ENCODE data around the gene LRRC32.
A peak's percentile ranks its signal among the peaks of the same experiment; 100 is the strongest.
"Not testable (repeated sequence)": the region's sequence is repeated elsewhere in the genome, so short reads cannot be mapped to it uniquely, and the experiment has no call there.

Gene LRRC32

DNA sequence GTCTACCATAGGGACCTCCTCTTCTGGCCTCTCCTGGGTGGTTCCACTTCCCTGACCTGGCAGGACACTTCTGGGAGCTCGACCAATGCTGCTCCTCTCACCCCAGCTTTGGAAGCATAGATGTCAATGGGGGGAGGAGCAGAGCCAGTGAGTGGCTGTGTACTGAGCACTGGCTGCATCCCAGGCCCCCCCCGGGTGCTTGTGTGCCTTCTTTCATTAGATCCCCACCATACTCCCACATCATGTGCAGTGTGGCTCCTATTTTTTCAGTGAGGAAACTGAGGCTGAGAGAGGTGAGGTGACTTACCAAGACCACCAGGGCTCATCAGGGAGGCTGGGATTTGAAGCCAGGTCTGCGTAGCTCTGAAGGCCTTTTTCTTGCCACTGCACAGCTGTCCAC is 44.3 kb downstream of the LRRC32 start:
- no peak for DNase-seq

DNA sequence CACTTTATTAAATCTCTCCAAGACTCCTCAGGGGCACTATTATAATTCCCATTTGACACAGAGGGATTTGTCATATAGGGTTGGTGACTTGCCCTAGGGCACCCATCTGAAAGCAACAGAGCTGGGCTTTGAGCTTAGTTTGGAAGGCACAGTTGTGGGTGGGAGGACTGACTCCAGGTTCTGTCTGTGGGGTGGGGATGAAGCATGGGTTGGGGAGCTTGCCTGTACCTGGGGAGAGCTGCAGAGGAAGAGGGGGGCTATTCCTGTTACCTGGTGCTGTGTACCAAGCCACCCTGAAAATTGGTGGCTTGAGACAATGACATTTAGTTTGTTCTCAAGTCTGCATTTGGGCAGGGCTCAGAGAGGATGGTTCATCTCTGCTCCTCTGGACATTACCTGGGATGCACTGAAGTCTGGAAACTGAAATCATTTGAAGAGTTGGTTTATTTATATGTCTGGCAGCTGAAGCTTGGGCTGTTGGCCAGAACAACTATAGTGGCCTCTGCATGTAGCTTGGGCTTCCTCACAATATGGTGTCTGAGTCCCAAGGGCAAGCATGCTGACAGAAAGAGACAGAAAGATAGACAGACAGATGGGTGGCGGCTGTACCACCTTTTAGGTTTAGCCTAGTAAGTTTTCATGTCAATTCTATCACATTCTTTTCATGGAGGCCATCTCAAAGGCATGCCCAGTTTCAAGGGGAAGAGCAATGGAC is 44.9 kb downstream of the LRRC32 start:
- DNase-seq: no peak

DNA sequence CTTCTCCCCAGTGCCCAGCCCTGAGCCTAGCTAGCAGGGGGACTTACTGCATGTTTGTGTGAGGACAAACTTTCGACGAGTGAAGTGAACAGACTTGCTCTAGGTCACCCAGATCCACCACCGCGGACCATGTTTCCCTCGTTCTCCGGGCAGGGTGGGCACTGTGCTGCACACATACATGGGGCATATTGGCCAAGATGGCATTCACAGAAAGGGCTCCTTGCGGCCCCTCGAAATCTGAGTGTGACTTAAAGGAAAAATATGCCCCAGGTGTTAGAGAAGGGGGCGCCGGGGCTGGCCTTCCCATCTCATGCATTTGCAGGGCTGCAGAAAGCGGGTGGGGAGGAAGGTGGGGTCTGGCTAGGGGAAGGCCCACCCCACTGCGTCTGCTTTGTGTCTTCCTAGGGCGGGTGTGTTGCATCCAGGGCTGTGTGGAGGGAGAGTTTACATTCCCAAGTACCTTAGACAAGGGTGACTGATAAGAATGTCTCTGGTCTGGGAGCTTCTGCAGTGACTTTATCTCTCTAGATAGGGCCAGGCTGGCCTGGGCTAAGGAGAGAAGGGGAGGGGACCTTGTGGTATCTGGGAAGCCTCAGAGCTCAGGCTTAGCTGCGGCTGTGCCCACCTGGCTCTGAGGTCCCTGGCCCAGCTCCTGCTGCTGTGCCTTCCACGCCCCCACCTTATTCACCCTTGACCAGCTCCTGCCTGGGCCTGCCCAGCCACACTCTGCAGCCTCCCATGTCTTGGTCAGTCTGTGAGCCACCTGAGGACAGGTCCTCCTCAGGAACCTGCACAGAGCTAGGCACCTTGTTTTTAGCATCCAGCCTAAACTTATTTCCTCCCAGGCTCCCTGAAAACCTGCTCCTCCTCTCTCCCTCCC is 45.8 kb downstream of the LRRC32 start:
- DNase-seq: no peak

DNA sequence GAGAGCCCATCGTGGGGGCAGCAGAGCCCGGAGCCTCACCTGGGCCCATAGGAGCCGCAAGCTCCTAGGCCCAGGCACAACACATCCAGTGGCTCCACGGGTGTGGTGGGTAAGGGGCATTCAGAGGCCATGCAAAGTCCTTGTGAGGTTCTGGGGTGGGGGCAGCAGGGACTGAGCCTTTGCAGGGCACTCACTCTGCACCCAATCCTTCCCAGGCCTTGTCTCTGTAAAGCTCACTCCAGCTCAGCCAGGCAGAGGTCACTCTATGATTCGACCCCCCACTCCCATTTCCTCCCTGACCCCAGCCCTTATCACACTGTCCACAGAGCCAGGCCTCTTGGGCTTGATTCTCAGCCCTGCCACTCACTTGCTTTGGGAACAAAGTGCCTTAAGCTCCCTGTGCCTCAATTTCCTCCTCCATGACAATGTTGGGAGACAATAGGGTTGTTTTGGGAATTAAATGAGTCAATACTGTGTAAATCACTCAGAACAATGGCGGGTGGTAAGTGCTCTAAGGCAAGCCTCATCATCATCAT is 46.6 kb downstream of the LRRC32 start:
- no peak for DNase-seq

DNA sequence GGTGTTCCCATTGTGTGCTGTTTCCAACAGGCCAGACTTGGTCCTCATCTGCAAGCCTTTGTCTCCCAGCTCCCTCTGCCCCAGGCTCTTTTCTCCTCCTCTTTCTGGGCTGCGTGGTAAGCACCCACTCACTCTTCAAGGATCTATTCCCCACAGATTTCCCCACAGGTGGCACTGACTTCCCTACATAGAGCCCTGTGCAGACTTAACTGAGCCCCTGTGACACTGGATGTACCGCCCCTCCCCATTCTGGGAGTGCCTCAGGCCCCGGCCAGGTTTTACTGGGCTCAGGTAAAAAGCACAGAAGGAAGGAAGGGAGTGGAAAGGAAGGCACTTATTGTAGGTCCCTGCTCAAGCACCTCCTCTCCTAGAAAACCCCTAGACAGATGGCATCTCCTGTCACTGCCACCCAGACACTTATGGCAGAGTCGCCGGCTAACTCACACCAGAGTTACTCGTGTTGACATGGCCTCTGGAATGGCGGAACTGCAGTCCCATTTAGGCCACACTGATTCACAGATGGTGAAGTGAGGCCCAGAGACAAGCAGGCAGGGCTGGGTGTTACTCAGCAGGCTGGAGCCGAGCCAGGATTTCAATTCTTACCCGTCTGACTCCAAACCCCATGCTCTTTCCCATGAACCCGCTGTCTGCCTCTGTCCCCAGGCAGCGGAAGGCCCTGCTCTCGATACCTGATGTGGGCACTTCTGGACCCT is 47.2 kb downstream of the LRRC32 start:
- DNase-seq: no peak

DNA sequence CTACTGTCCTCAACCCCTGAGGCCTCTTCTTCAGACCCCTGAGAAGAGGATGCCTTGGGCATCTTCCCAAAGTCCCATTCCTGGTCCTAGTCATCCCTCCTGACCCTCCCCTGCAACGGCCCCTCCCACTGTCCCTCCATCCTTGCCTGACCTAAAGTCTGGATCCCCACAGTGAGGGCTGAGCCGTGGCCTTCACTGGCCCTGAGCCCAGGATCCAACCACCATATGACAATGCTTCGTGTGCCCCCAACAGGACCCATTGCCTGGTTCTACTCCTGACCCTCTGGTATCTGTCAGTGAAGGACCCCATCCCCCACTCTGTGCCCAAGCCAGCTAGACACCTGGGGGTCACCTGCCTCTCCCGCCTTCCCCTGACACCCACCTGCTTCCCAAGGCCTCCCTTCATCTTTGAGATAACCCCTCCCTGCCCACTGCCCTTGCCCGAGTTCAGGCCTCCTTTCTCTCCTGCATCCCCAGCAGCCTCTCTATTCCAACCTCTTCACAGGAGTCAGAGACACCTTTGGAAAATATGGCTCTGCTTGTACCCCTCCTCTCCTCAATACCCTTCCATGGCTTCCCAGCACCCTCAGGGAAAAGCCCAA is 48.0 kb downstream of the LRRC32 start:
- no peak for DNase-seq

DNA sequence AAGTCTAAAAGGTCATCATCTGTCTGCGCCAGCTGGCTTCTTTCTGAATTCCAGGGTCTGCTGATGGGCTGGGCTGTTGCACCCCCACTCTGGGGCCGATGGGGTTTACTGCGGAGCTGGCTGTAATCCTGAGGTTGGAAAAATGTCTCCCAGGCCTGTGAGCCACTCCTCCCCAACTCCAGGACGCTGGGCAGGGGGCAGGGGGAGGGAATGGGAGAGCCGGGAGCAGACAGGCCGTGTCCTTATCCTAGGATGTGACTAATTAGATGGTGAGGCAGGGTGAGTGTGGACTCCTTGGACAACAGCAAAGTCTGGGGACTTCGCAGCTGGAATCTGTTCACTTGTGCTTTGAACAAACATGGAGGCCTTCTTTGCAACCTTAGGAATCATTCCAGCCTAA is 48.7 kb downstream of the LRRC32 start:
- DNase-seq: no peak

DNA sequence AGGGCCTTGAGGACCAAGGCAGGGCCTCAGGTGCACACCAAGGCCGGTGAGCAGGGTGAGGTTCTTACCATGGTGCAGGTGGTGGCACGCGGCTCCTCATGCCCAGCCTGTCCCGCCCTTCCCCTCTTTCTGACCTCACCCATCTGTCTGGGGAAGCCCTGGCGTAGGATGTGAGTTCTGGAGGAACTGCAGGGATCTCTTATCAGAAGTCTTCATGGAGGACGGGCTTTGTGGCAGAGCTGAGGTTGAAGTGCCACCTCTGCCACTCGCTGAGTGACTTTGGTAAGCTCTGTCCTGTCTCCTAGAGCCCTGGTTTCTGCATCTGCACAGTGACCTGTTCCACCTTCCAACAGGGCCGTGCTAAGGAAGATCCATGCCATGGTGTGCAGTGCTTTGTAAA is 49.1 kb downstream of the LRRC32 start:
- DNase-seq: no peak

DNA sequence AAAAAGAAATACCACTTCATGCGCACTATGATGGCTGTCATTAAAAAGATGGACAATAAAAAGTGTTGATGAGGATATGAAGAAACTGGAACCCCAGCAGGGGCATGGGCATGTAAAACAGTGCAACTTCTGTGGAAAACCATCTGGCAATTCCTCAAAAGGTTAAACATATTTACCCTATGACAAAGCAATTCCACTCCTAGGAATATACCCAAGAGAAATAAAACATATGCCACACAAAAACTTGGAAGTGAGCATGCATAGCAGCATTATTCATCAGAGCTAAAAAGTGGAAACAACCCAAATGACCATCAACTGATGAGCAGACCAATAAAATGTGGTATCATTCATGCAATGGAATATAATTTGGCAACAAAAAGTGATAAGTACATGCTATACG is 50.1 kb downstream of the LRRC32 start:
- no peak for DNase-seq

DNA sequence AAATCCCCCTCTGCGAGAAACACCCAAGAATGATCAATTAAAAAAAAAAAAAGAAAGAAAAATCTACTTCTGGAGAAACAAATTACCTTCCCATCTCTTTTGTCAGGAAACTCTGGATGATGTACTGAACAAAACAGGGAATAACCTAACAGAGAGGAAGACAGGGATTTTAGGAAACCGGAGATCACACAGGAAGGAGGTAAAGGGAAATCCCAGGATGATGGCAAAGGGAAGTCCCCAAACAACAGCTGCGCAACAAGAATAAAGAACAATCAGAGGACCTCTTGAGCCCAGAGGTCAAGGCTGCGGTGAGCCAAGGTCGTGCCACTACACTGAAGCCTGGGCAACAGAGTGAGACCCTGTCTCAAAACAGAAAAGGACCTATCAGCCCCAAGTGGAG is 50.7 kb downstream of the LRRC32 start:
- DNase-seq: not testable (repeated sequence)

DNA sequence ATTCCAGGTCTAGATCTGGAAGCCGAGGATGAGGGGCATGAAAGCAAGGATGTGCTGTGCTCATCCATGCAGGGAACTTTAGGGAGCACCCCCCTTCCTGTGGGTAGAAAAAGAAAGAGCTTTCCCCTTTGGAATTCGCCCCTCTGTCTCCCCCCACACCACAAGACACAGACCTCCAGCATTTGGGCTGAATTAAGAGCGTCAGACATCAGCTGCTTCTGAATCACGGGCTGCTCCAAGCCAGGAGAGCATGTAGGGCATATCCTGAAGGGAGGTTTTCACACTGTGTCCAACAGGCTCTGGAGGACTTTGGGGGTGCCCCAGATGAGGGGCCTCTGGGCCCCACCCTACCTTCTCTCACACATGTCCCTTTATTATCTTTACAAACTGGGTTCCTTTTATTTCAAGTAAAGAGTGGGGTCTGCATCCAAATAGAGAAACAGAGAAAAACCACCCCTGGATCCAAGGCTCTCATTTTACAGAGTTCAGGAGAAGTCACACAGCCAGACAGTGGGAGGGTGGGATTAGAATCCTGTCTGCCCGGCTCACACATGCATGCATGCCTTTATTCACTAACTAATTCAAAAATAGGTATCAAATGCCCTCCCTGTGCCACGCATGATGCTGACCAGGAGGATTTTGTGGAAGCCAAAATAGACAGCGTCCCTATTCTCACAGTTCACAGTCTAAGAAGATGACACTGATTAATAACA is 52.8 kb downstream of the LRRC32 start:
- no peak for DNase-seq

DNA sequence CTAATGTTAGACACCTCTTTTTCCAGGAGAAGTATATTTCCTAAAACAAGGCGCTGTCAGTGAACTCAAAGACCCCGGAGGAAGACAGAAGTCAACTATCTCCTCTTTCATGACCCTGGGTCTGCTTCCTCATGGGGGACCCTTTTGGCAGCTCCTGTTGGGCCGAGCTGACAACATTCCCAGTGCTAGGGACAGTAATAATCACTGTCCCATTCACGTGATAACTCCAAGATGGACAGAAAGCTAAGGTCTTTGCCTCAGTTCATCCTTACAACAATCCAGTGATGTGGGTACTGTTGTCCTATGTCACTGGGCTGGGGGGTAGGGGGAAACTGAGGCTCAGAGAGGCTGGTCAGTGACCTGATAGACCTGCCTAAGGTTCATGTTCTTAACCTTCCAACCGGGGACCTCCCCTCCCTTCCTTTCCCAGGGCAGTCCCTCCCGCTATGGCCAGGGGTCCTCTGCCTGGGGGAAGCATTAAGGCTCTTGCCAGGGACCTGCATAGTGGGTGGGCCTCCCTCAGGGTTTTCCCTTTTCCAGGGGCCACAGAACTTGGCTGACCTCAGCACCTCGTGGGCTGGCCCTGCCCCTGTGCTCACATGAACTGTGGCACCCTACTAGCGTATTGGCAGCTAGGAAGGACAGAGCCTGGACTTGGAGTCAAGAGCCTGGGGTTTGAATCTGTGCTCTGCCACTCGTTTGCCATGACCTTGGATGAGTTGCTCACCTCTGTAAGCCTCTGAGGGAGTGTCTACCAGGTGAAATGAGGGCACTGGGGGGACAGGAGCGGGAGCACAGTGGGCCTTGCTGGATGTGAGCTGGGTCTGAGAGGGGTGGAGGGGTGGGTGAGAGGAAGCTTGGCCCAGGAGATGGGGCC is 53.6 kb downstream of the LRRC32 start:
- no peak for DNase-seq

DNA sequence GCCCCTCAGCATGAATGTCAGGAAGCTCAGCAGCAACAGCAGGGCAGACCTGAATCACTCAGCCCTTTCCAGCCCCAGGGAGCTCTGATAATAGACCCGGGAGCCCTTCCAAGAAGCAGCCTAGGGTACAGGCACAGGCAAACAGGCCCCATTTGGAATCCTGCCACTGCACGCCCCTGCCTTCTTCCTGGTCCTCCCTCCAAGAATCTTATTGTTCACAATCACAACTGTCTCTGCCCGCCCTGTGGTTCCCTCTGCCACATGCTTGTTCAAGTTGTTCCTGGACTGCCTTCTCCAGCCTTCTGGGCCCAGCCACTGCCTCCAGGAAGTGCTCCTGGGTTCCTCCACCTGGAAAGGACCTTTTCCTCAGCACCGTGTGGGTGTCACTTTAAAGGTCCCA is 54.6 kb downstream of the LRRC32 start:
- no peak for DNase-seq

DNA sequence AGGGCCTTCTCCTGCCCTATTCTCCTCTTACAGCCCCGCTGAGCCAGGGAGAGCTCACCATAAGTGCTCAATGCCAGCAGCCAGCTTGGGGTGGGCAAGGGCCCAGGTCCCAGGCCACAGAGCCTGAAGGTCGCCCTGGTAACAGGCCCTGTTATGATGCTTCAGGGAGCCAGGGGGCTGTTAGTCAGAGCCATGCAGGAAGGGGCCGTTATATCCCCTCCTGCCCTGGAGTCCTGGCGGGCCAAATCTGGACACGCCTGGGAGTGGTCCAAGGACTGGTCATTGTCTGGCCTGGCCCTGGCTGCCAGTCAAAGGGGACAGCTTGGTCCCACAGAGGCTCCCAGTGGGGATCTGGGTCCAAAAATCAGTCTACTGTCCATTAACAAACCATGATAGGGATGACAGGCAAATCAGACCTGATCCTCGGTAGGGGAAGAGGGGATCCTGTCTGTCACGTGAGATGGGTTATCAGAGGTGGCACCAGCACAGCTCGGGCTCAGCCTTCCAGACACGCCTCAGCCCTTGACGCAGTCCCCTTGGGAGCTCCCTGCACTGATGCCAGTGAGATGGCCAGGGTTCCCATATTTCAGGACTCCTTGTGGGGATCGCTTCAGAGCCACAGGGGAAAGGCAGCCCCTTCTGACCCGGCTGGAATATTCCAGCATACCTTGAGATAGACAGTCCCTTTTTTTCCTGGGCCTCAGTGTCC is 55.9 kb downstream of the LRRC32 start:
- no peak for DNase-seq

DNA sequence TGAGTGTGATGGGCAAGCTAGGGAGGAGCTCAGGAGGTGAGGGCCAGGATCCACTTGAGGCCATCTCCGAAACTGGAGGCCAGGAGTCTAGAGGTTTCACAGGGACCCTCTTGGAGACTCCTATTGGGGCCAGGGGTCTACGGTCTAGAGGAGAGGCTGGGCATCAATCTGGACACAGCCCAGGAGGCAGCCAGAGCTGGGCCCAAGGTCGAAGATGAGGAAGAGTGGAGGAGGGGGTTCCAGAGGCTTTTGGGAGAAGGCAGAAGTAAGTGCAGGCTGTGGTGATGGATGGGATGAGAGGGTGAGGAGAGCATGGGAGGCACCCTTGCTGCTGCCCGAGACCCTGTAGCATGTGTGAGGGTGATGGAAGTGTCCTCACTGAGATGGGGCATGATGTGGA is 56.6 kb downstream of the LRRC32 start:
- no peak for DNase-seq

DNA sequence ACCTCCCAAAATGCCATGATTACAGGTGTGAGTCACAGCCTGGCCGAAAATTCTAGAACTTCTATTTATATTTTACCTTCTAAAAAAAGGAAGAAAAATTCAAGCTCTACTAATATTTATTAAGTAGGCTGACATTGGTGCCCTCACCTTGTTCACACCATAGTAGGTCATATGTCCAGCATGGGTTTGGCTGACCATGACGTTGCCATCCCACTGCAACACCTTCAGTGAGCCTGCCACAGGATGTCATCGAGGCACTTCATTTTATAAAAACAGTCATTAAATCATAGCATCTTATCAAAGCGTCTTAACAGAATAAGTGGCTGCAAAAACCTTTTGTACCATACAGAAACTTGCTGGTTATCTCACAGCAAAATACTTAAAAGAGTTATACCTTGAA is 58.3 kb downstream of the LRRC32 start:
- DNase-seq: no peak

DNA sequence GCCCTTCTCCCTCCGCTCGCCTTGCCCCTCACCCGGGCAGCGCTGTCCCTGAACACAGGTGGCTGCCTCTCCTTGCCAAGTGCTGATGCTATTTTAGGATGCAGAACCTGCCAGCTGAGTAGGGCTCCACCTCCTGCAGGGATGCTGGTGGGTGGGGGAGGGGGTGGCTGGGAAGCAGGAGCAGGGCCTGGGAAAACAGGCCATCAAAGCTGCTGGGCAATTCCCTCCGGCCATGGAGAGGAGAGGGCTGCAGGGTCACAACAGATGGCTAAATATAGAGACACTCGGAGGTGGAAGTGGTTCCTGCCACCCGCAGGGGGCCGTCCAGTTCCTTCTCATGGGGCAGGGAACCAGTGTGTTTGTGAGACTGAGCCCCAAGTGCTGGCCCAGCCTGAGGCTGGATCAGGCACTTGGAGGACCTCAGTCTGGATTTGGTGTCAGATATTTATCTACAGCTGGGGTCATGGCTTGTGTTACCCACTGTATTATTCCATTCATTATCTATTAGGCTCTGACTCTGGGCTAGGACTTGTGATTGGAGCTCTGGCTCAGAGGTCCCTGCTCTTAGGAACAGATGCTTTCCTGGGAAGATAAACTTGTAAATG is 59.6 kb downstream of the LRRC32 start:
- peak; percentile 62 for DNase-seq

DNA sequence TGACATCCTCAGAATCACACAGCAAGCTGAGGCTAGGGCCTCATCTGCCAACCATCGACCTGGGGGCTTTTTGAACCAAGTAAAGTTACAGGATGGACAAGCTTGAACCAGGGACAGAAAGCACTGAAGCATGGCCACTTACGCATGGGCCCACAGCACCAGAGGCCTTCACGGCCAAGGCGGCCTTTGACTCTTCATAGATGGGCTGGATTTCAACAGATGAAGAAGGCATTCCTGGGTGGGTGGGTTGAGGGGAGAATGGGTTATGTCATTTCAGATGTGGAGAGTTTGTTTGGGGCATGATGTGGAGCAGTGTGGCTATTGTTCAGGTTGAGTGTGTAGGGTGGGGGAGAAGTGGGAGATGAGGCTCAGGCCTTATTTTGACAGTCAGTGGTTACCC is 60.2 kb downstream of the LRRC32 start:
- no peak for DNase-seq

DNA sequence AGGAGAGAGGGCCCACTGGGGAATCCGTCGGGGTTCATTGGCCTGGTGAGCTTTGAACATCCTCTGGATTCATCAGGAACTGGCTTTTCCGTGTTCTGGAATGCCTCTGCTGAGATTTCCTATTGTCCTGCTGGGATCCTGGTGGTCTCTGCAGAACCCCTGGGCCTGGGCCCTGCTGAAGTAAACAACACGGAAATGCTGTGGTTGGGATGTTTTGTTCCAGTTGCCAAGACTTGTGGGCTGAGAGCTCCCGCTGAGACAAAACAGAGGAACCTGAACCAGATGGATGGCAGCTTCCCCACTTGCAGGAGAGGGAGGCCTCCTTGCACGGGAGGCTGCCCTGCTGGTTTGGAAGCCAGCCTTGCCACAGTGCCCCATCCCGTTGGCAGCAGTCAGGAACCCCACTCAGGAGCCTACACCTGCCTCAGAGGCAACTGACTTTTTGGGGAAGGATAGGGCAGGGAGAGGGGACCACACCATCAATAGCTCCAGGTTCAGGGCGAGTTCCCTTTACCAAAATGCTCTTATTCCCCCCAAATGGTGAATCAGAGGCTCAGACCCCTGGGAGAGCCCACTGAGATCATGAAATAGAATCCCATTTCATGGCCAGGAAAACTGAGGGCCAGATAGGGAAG is 60.7 kb downstream of the LRRC32 start:
- no peak for DNase-seq
